Measurements from ENCODE around the gene CNTF.

GRCh38 chr11:58592760-58593472 lies 29.5 kb upstream of the CNTF start:
- TF ChIP-seq EZH2 (IDR thresholded peaks at IDR 0.05; ENCODE audit: low read length, unreplicated experiment) (no peak), CTCF (conservative IDR thresholded peaks at IDR 0.05; ENCODE audit: low read depth, low read length) (no peak)
